ENCODE data around the gene ADORA2A. TPM values are rescaled to one million over a fixed set of nuclear protein-coding genes. Genes with fewer than 3 reads are reported as not detected.

The ADORA2A gene
- total RNA-seq, 6 donors from 2014 or later: 7.3 to 20.9 (median 8.8) TPM

DNA sequence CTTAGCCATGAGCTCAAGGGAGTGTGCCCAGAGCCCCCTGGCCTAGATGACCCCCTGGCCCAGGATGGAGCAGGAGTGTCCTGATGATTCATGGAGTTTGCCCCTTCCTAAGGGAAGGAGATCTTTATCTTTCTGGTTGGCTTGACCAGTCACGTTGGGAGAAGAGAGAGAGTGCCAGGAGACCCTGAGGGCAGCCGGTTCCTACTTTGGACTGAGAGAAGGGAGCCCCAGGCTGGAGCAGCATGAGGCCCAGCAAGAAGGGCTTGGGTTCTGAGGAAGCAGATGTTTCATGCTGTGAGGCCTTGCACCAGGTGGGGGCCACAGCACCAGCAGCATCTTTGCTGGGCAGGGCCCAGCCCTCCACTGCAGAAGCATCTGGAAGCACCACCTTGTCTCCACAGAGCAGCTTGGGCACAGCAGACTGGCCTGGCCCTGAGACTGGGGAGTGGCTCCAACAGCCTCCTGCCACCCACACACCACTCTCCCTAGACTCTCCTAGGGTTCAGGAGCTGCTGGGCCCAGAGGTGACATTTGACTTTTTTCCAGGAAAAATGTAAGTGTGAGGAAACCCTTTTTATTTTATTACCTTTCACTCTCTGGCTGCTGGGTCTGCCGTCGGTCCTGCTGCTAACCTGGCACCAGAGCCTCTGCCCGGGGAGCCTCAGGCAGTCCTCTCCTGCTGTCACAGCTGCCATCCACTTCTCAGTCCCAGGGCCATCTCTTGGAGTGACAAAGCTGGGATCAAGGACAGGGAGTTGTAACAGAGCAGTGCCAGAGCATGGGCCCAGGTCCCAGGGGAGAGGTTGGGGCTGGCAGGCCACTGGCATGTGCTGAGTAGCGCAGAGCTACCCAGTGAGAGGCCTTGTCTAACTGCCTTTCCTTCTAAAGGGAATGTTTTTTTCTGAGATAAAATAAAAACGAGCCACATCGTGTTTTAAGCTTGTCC is 14.3 kb downstream of the ADORA2A start:
- no peaks in the 10 kb centered on the region for H3K27me3 ChIP-seq
- H3K27ac ChIP-seq: peak overlapping the region; percentile 48 to 72 (median 58)
- TF ChIP-seq POLR2A (IDR thresholded peaks at IDR 0.05): no peak
- no peak for TF ChIP-seq EP300 (IDR thresholded peaks at IDR 0.05)
- TF ChIP-seq POLR2AphosphoS5 (IDR thresholded peaks at IDR 0.05): no peak
- TF ChIP-seq, protein P1, sequence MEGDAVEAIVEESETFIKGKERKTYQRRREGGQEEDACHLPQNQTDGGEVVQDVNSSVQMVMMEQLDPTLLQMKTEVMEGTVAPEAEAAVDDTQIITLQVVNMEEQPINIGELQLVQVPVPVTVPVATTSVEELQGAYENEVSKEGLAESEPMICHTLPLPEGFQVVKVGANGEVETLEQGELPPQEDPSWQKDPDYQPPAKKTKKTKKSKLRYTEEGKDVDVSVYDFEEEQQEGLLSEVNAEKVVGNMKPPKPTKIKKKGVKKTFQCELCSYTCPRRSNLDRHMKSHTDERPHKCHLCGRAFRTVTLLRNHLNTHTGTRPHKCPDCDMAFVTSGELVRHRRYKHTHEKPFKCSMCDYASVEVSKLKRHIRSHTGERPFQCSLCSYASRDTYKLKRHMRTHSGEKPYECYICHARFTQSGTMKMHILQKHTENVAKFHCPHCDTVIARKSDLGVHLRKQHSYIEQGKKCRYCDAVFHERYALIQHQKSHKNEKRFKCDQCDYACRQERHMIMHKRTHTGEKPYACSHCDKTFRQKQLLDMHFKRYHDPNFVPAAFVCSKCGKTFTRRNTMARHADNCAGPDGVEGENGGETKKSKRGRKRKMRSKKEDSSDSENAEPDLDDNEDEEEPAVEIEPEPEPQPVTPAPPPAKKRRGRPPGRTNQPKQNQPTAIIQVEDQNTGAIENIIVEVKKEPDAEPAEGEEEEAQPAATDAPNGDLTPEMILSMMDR (IDR thresholded peaks at IDR 0.05): no peak
- H3K4me1 ChIP-seq: peaks cover 0 to 8% (median 4%) of the 10 kb centered on the region in 4 donors
- ATAC-seq (ENCODE audit: low FRiP score in 2 of 2) (no peak), DNase-seq (peak in 1 of 2 donors; percentile 19)
- H3K36me3 ChIP-seq: peaks cover 0 to 19% (median 12%) of the 10 kb centered on the region in 4 donors
- no peaks in the 10 kb centered on the region for H3K9me3 ChIP-seq
- H3K4me3 ChIP-seq: no peak overlapping the region
- 82 to 86% methylated on average over 8 of the region's 8 CpGs for WGBS, 2 donors

DNA sequence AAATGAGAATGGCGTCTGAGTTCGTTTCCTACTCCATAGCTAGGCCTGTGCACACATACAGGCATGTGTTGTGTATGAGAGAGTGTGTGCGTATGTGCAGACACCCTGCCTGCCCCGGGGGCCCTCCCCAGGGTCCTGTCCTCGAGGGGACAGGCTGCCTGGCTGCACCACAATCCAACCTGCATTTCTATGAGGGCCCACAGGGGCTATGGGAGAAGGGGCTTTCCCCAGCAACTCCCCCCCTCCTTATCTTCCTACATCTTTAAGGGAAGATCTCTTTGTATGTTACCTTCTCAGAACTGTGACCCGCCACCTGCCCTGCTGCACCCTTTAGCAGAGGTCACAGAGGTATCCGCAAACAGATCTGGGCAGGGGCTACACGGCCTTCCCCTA is 14.9 kb downstream of the ADORA2A start:
- Histone ChIP-seq H3K36me3 (peaks cover 0 to 19% (median 12%) of the 10 kb centered on the region in 4 donors), H3K27me3 (no peaks in the 10 kb centered on the region), H3K4me1 (peaks cover 0 to 8% (median 3%) of the 10 kb centered on the region in 4 donors), H3K4me3 (no peak overlapping the region), H3K9me3 (no peaks in the 10 kb centered on the region), H3K27ac (peak overlapping the region in 1 of 4 donors; percentile 72)
- WGBS, 2 donors: 80 to 84% methylated on average over 7 to 8 of the region's 8 CpGs
- TF ChIP-seq EP300 (IDR thresholded peaks at IDR 0.05) (no peak), POLR2A (IDR thresholded peaks at IDR 0.05) (no peak), POLR2AphosphoS5 (IDR thresholded peaks at IDR 0.05) (no peak)
- TF ChIP-seq, protein P1 (IDR thresholded peaks at IDR 0.05): no peak
- peak in 1 of 2 donors; percentile 10 for DNase-seq
- no peak for ATAC-seq (ENCODE audit: low FRiP score in 2 of 2)

DNA sequence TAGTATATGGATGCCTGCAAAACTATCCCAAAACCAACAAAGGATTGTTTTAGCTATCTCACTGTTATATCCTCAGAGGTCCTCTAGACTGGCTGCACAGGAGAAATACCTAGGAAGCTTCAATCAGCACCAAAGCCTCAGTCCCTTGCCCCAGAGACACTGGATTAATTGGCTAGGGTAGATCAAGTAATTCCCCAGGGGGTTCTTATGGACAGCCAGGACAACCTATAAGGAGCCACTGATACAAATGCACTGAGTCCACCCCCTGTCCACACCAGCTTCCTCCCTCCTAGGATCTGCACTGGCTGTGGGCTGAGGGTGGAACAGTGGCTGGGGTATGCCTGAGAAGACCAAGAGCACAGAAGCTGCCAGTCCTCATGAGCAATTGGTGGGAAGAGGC is 16.3 kb downstream of the ADORA2A start:
- H3K4me3 ChIP-seq: no peak overlapping the region
- H3K27ac ChIP-seq: no peak overlapping the region
- TF ChIP-seq POLR2A (IDR thresholded peaks at IDR 0.05): no peak
- no peak for TF ChIP-seq EP300 (IDR thresholded peaks at IDR 0.05)
- TF ChIP-seq POLR2AphosphoS5 (IDR thresholded peaks at IDR 0.05): no peak
- TF ChIP-seq, protein P1 (IDR thresholded peaks at IDR 0.05): no peak
- ATAC-seq (ENCODE audit: low FRiP score in 2 of 2) (no peak), DNase-seq (no peak)
- H3K36me3 ChIP-seq: peaks cover 0 to 19% (median 12%) of the 10 kb centered on the region in 4 donors
- peaks cover 0 to 8% (median 2%) of the 10 kb centered on the region in 4 donors for H3K4me1 ChIP-seq
- no peaks in the 10 kb centered on the region for H3K9me3 ChIP-seq
- no peaks in the 10 kb centered on the region for H3K27me3 ChIP-seq

DNA sequence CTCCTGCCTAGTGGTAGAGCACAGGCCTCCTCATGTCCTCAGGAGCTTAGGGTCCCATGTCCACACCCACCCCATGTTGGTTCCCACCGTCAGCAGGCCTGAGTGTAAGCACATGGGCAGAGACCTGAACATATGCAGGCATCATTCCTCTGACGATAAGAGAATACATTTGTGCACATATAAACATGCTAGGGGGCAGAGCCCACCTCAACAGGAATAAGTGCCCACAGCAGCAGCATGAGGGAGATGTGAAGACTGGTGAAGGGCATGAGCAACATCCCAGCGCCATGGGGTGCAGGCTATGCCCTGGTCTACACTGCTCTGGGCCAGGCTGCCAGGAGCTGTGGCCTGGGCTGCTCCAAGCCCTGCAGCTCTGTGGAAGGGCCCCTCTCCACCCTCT is 16.9 kb downstream of the ADORA2A start:
- H3K27me3 ChIP-seq: no peaks in the 10 kb centered on the region
- ATAC-seq (ENCODE audit: low FRiP score in 2 of 2) (no peak), DNase-seq (no peak)
- peaks cover 0 to 19% (median 12%) of the 10 kb centered on the region in 4 donors for H3K36me3 ChIP-seq
- TF ChIP-seq POLR2AphosphoS5 (IDR thresholded peaks at IDR 0.05) (no peak), POLR2A (IDR thresholded peaks at IDR 0.05) (no peak), EP300 (IDR thresholded peaks at IDR 0.05) (no peak)
- TF ChIP-seq, protein P1 (IDR thresholded peaks at IDR 0.05): no peak
- H3K4me1 ChIP-seq: peaks cover 0 to 8% (median 2%) of the 10 kb centered on the region in 4 donors
- 95 to 100% methylated on average over 1 to 3 of the region's 3 CpGs for WGBS, 2 donors
- no peak overlapping the region for H3K4me3 ChIP-seq
- H3K27ac ChIP-seq: no peak overlapping the region
- no peaks in the 10 kb centered on the region for H3K9me3 ChIP-seq

Measured in upper lobe of left lung (tissue), 6 donors.